Measurements from ENCODE around the gene TMEM18. TPM values are rescaled to one million over a fixed set of nuclear protein-coding genes. Genes with fewer than 3 reads are reported as not detected.
A peak's percentile ranks its signal among the peaks of the same experiment; 100 is the strongest.

TMEM18 gene
- total and polyA plus RNA-seq, 2 of the 13 experiments (the other 11 are each of a cell fraction or from before 2014, with no cell fraction given) = 45.9 to 49.4 TPM

GRCh38 chr2:648476-649424 lies 28.5 kb downstream of the TMEM18 start:
- no peak overlapping the region for H3K4me3 ChIP-seq (replicated peaks in 1 of 3; ENCODE audit: insufficient read depth in 1 of 3, low read depth in 2 of 3, low read length in 3 of 3)
- TF ChIP-seq HMGXB3 (CRISPR knock-in tag; IDR thresholded peaks at IDR 0.05; ENCODE audit: borderline replicate concordance) = no peak
- TF ChIP-seq KDM2A (CRISPR knock-in tag; IDR thresholded peaks at IDR 0.05; ENCODE audit: borderline replicate concordance, low read depth) = no peak
- TF ChIP-seq ZNF496 (CRISPR knock-in tag; IDR thresholded peaks at IDR 0.05; ENCODE audit: insufficient replicate concordance) = no peak
- TF ChIP-seq CBX1 (IDR thresholded peaks at IDR 0.05; ENCODE audit: low read depth) = no peak
- TF ChIP-seq RNF2 (conservative IDR thresholded peaks at IDR 0.05; ENCODE audit: low read depth) = no peak
- TF ChIP-seq PHF21A (CRISPR knock-in tag; IDR thresholded peaks at IDR 0.05) = no peak
- TF ChIP-seq KLF16 (CRISPR knock-in tag; IDR thresholded peaks at IDR 0.05) = no peak
- intact Hi-C loops (cut with micrococcal nuclease; ENCODE audit: unreplicated experiment) = no loop called here
- ChIA-PET CTCF (ENCODE audit: low intra/inter-chr PET ratio, low total read pairs) (no interaction called here), POLR2A (no interaction called here)
- DNase-seq (ENCODE audit: low spot score) (no peak), ATAC-seq (peak; percentile 11), FAIRE-seq (no peak)
- H3K4me2 ChIP-seq (ENCODE audit: low read depth, low read length) = no peak overlapping the region
- H3K9ac ChIP-seq (ENCODE audit: insufficient read depth, low read depth, low read length) = no peak overlapping the region
- H3K27me3 ChIP-seq (ENCODE audit: control insufficient read depth in 1 of 2, insufficient read depth in 2 of 2, low read length in 2 of 2) = peaks cover 11 to 75% of the 10 kb centered on the region in 2 experiments; a peak in 3 of 5 replicates
- H4K20me1 ChIP-seq (ENCODE audit: insufficient read depth, low read length) = no peaks in the 10 kb centered on the region
- BruUV-seq (replicated peaks) = no TSS peak
- no peaks in the 10 kb centered on the region for H3K79me2 ChIP-seq (ENCODE audit: insufficient read depth, low read length)
- in situ Hi-C loops (cut with HindIII; ENCODE audit: extremely low pct_ligation_motif_present, low pct_unique_long_range_greater_than_20kb) = no loop called here
- H3K4me1 ChIP-seq (ENCODE audit: insufficient read depth, low read length) = peaks cover 6% of the 10 kb centered on the region; the same call in 1 of the 2 replicates
- no peaks in the 10 kb centered on the region for H3K9me3 ChIP-seq (ENCODE audit: low read length)
- no peak overlapping the region for H3K27ac ChIP-seq (ENCODE audit: extremely low read length, insufficient read depth, low read length)
- 40% methylated on average over 13 of the region's 26 CpGs for WGBS (ENCODE audit: low lambda C conversion rate)
- H2AFZ ChIP-seq (ENCODE audit: low read length) = no peak overlapping the region
- H3K36me3 ChIP-seq (replicated peaks in 1 of 2; ENCODE audit: control insufficient read depth in 1 of 2, insufficient read depth in 2 of 2, low read length in 2 of 2) = no peaks in the 10 kb centered on the region

All from HepG2 (cell line).